ENCODE data around the gene MTFR1L. TPM values are rescaled to one million over a fixed set of nuclear protein-coding genes. Genes with fewer than 3 reads are reported as not detected.

The MTFR1L gene
- total RNA-seq (10 to 100 TPM; 30.4 to 37.4 TPM), total RNA-seq (26.4 to 27.9 reads per million in 2 donors)

- Mint-ChIP-seq H3K27me3 (no peaks in the 10 kb centered on the region), H3K27ac (peak within 1 kb of the TSS; percentile 99), H3K4me1 (peaks cover 25% of the 10 kb centered on the region), H3K36me3 (ENCODE audit: low read depth) (peaks cover 5% of the 10 kb centered on the region), H3K4me3 (peak within 1 kb of the TSS; percentile 98)
- ATAC-seq (peak; percentile 88), DNase-seq (peak; percentile 84 to 91 (median 91))
- H3K9me3 ChIP-seq (ENCODE audit: control insufficient read depth, low read length, poor library complexity, severe bottlenecking) = no peaks in the 10 kb centered on the region
Observed at GRCh38 chr1:25819491-25820246, at the start of gene MTFR1L. MTFR1L (plus strand) TSS chr1:25819954; CDS start chr1:25823105, 3,151 bp downstream.

- Mint-ChIP-seq H3K27me3 (no peaks in the 10 kb centered on the region), H3K27ac (peak overlapping the region; percentile 100), H3K36me3 (ENCODE audit: low read depth) (peaks cover 14% of the 10 kb centered on the region), H3K4me3 (peak overlapping the region; percentile 49), H3K4me1 (peaks cover 55% of the 10 kb centered on the region)
- ATAC-seq (no peak), DNase-seq (no peak)
- H3K9me3 ChIP-seq (ENCODE audit: control insufficient read depth, low read length, poor library complexity, severe bottlenecking) = no peaks in the 10 kb centered on the region
Observed at GRCh38 chr1:25770541-25771220, 49.1 kb upstream of the MTFR1L start.

GRCh38 chr1:25771221-25772114, 48.3 kb upstream of the MTFR1L start:
- Mint-ChIP-seq H3K4me1 (peaks cover 54% of the 10 kb centered on the region), H3K36me3 (ENCODE audit: low read depth) (peaks cover 14% of the 10 kb centered on the region), H3K4me3 (peak overlapping the region; percentile 49), H3K27me3 (no peaks in the 10 kb centered on the region), H3K27ac (peak overlapping the region; percentile 100)
- H3K9me3 ChIP-seq (ENCODE audit: control insufficient read depth, low read length, poor library complexity, severe bottlenecking) = no peaks in the 10 kb centered on the region
- DNase-seq = no peak
- no peak for ATAC-seq

DNA sequence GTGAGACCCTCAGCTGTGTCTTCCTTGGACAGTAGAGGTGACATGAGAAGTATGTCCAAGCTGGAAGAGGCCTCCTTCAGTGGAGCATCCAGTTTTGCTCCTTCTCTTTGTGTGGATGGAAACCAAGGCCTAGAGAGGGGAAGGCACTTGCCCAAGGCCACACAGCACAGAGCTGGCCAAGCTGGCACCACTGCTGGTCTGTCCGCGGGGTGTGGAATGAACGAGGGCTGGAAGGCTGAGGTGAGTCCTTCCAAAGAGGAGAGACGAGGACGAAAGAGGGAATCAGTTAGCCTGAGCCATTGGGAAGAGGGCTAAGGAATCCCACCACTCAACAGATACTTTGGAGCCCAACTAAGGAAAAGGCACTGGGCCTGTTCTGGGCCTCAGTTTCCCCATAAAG, 47.6 kb upstream of the MTFR1L start:
- ATAC-seq = no peak
- peaks cover 14% of the 10 kb centered on the region for H3K36me3 Mint-ChIP-seq (ENCODE audit: low read depth)
- peak overlapping the region; percentile 100 for H3K27ac Mint-ChIP-seq
- H3K9me3 ChIP-seq (ENCODE audit: control insufficient read depth, low read length, poor library complexity, severe bottlenecking) = no peaks in the 10 kb centered on the region
- peaks cover 55% of the 10 kb centered on the region for H3K4me1 Mint-ChIP-seq
- H3K4me3 Mint-ChIP-seq = no peak overlapping the region
- DNase-seq = no peak
- H3K27me3 Mint-ChIP-seq = no peaks in the 10 kb centered on the region

- H3K4me3 Mint-ChIP-seq = no peak overlapping the region
Observed at GRCh38 chr1:25772692-25773245, 47.0 kb upstream of the MTFR1L start.

GRCh38 chr1:25773441-25774125, 46.2 kb upstream of the MTFR1L start:
- DNase-seq (no peak), ATAC-seq (no peak)
- H3K27me3 Mint-ChIP-seq = no peaks in the 10 kb centered on the region
- no peak overlapping the region for H3K4me3 Mint-ChIP-seq
- no peaks in the 10 kb centered on the region for H3K9me3 ChIP-seq (ENCODE audit: control insufficient read depth, low read length, poor library complexity, severe bottlenecking)
- H3K36me3 Mint-ChIP-seq (ENCODE audit: low read depth) = peaks cover 11% of the 10 kb centered on the region
- H3K4me1 Mint-ChIP-seq = peaks cover 52% of the 10 kb centered on the region
- H3K27ac Mint-ChIP-seq = peak overlapping the region; percentile 100

More at GRCh38 chr1:25772692-25773245, 47.0 kb upstream of the MTFR1L start:
- H3K27ac Mint-ChIP-seq = peak overlapping the region; percentile 100
- peaks cover 11% of the 10 kb centered on the region for H3K36me3 Mint-ChIP-seq (ENCODE audit: low read depth)
- H3K4me1 Mint-ChIP-seq = peaks cover 52% of the 10 kb centered on the region
- no peaks in the 10 kb centered on the region for H3K9me3 ChIP-seq (ENCODE audit: control insufficient read depth, low read length, poor library complexity, severe bottlenecking)
- ATAC-seq = no peak
- no peaks in the 10 kb centered on the region for H3K27me3 Mint-ChIP-seq
- DNase-seq = no peak

GRCh38 chr1:25774206-25774803, 45.4 kb upstream of the MTFR1L start:
- Mint-ChIP-seq H3K27me3 (no peaks in the 10 kb centered on the region), H3K4me1 (peaks cover 47% of the 10 kb centered on the region), H3K4me3 (peak overlapping the region; percentile 95), H3K27ac (peak overlapping the region; percentile 100), H3K36me3 (ENCODE audit: low read depth) (peaks cover 4% of the 10 kb centered on the region)
- no peaks in the 10 kb centered on the region for H3K9me3 ChIP-seq (ENCODE audit: control insufficient read depth, low read length, poor library complexity, severe bottlenecking)
- no peak for DNase-seq
- no peak for ATAC-seq

- peaks cover 44% of the 10 kb centered on the region for H3K4me1 Mint-ChIP-seq
- H3K27me3 Mint-ChIP-seq = no peaks in the 10 kb centered on the region
- H3K36me3 Mint-ChIP-seq (ENCODE audit: low read depth) = peaks cover 4% of the 10 kb centered on the region
- peak overlapping the region; percentile 95 for H3K4me3 Mint-ChIP-seq
- peak overlapping the region; percentile 100 for H3K27ac Mint-ChIP-seq
- peak; percentile 43 to 73 (median 67) for DNase-seq
- ATAC-seq = peak; percentile 93
- no peaks in the 10 kb centered on the region for H3K9me3 ChIP-seq (ENCODE audit: control insufficient read depth, low read length, poor library complexity, severe bottlenecking)
Observed at GRCh38 chr1:25774921-25775771, 44.6 kb upstream of the MTFR1L start.

DNA sequence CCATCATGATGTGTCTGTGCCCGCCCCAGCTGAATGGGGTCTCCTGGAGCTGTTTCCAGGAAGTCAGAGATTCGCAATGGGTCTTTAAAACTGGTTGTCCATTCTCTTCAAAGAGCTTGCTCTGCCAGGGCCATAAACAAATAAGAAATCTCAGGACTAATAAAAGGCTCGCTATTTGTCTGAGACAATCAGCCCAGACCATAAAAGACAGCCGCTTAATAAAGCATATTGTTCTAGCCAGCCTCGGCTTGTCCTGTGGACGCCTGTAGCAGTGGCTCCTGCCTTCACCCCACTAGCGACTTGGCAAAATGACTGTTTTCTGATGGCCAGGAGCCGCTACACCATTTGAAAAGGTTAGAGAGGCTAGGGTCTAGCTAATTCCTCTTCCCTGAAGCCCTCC, 40.4 kb upstream of the MTFR1L start:
- H3K27me3 Mint-ChIP-seq = no peaks in the 10 kb centered on the region
- peaks cover 16% of the 10 kb centered on the region for H3K4me1 Mint-ChIP-seq
- no peak overlapping the region for H3K4me3 Mint-ChIP-seq
- ATAC-seq (no peak), DNase-seq (no peak)
- no peaks in the 10 kb centered on the region for H3K9me3 ChIP-seq (ENCODE audit: control insufficient read depth, low read length, poor library complexity, severe bottlenecking)
- no peak overlapping the region for H3K27ac Mint-ChIP-seq
- H3K36me3 Mint-ChIP-seq (ENCODE audit: low read depth) = peaks cover 2% of the 10 kb centered on the region

- Mint-ChIP-seq H3K27ac (no peak overlapping the region), H3K4me3 (no peak overlapping the region), H3K36me3 (ENCODE audit: low read depth) (peaks cover 2% of the 10 kb centered on the region), H3K4me1 (peaks cover 11% of the 10 kb centered on the region), H3K27me3 (no peaks in the 10 kb centered on the region)
- no peaks in the 10 kb centered on the region for H3K9me3 ChIP-seq (ENCODE audit: control insufficient read depth, low read length, poor library complexity, severe bottlenecking)
- ATAC-seq (no peak), DNase-seq (no peak)
Observed at GRCh38 chr1:25779894-25780293, 39.9 kb upstream of the MTFR1L start.

DNA sequence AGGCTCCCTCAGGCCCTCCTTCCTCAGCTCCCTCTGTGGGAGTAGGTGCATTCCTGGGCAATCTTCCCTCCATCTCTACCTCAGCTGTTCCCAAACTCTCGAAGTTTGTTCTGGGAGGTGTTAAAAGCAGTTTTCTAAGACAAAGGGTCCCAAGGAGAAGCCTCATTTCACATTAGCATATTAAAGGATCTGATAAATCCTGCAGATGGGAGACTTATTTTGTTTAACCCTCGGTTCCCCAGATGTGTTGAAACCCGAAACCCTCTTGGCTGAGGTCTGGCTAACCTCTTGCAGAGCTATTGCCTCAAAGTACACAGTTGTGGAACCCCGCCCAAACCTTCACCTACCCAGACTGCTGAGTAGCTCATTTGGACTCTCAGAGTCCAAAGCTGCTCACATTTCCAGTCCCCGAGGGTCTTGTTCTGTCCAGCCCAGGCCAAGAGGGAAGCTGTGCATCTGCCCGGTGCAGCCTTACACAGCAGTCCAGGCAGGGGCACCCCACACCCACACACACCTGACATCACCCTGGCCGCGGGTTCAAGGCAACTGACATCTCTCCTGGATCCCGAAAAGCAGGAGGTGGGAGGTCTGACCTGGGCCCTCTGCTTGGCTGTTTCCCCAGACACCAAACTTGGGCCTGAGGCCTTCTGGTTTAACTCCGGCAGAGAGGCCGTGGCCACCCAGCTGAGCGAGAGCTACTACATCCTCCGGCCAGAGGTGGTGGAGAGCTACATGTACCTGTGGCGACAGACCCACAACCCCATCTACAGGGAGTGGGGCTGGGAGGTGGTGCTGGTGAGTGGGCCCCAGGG, 39.2 kb upstream of the MTFR1L start:
- no peak for ATAC-seq
- no peak for DNase-seq
- Mint-ChIP-seq H3K36me3 (ENCODE audit: low read depth) (peaks cover 2% of the 10 kb centered on the region), H3K27me3 (no peaks in the 10 kb centered on the region), H3K27ac (peak overlapping the region; percentile 29), H3K4me1 (peaks cover 5% of the 10 kb centered on the region), H3K4me3 (no peak overlapping the region)
- H3K9me3 ChIP-seq (ENCODE audit: control insufficient read depth, low read length, poor library complexity, severe bottlenecking) = no peaks in the 10 kb centered on the region

All from T-helper 17 cell (primary cell).